Endothelial cell of umbilical vein (primary cell): ENCODE measurements around the gene RNF144B. TPM values are rescaled to one million over a fixed set of nuclear protein-coding genes. Genes with fewer than 3 reads are reported as not detected.

ENCODE experiments used
- BruUV-seq: library from RNA; stranded (reverse); fragments of 400-500 nt; replicated peaks from 2 replicates; lab custom pipeline; 2021; lab: Mats Ljungman, UMichigan
- CTCF ChIA-PET: fragments of 300-600, 350-600 bp; sonication (Branson Sonifier 250); formaldehyde crosslinking; loops from one replicate; lab custom pipeline; 2021; ENCODE audit warnings: antibody characterized with exemption, inconsistent platforms; lab: Charles Lee
- POLR2A ChIA-PET: fragments of 300-600, 350-600 bp; sonication (Branson Sonifier 250); formaldehyde crosslinking; loops from one replicate; lab custom pipeline; 2021; ENCODE audit warnings: antibody characterized with exemption, inconsistent platforms; lab: Charles Lee
- DNase-seq: peaks from one replicate; pipeline ENCODE4 v3.0.0-alpha.2; 2011; ENCODE audit warnings: low read depth, low spot score
- FAIRE-seq: peaks from 2 replicates; lab custom pipeline; 2011; peaks lifted over from hg19 to GRCh38; lab: Jason Lieb, UNC
- H2AFZ ChIP-seq: 2 replicates; pipeline ENCODE4 v1.6.0; 2012; ENCODE audit warnings: low read depth, low read length, control low read depth, inconsistent platforms
- H3K27ac ChIP-seq: 2 replicates; pipeline ENCODE4 v1.5.1; 2011; ENCODE audit warnings: low read depth, mild to moderate bottlenecking, control low read depth, low read length, moderate library complexity; ENCODE audit not compliant: insufficient read depth
- H3K27me3 ChIP-seq, 2 experiments: 2 replicates each; pipeline versions ENCODE4 v1.6.0 to v1.6.1; 2011; ENCODE audit warnings: low read length in 2 of 2, mixed read lengths in 1 of 2; ENCODE audit not compliant: control insufficient read depth in 2 of 2, insufficient read depth in 2 of 2
- H3K36me3 ChIP-seq, 2 experiments: 2 replicates in 1 of 2; 3 replicates in 1 of 2; pipeline ENCODE4 v1.5.1; 2011; ENCODE audit warnings: low read length in 2 of 2, mild to moderate bottlenecking in 1 of 2, moderate library complexity in 1 of 2; ENCODE audit not compliant: control insufficient read depth in 2 of 2, insufficient read depth in 2 of 2; ENCODE audit errors: extremely low read depth in 1 of 2
- H3K4me1 ChIP-seq: 3 replicates; pipeline ENCODE4 v1.5.1; 2011; ENCODE audit warnings: mild to moderate bottlenecking, low read length; ENCODE audit not compliant: control insufficient read depth, insufficient read depth; ENCODE audit errors: extremely low read depth
- H3K4me2 ChIP-seq: 2 replicates; pipeline ENCODE4 v1.6.1; 2011; ENCODE audit warnings: low read length, control low read depth, mixed read lengths; ENCODE audit not compliant: insufficient read depth
- H3K4me3 ChIP-seq, 3 experiments: fragments of 200-600 bp in 1 of 3; sonication (generic), shearing (Covaris generic) in 1 of 3; replicated peaks in 1 of 3; 2 replicates each; pipeline ENCODE4 v1.5.1; 2011 to 2016; ENCODE audit warnings: control low read depth in 3 of 3, low read length in 3 of 3, mild to moderate bottlenecking in 2 of 3, inconsistent platforms in 1 of 3, low read depth in 1 of 3, moderate library complexity in 1 of 3; ENCODE audit not compliant: insufficient read depth in 1 of 3
- H3K79me2 ChIP-seq: 2 replicates; pipeline ENCODE4 v1.6.0; 2012; ENCODE audit warnings: low read length, inconsistent platforms; ENCODE audit not compliant: control insufficient read depth, insufficient read depth
- H3K9ac ChIP-seq: replicated peaks from 2 replicates; pipeline ENCODE3; 2011; ENCODE audit warnings: low read length, control low read depth; ENCODE audit not compliant: insufficient read depth; ENCODE audit errors: extremely low read depth
- H3K9me1 ChIP-seq: replicated peaks from 3 replicates; pipeline ENCODE4 v1.6.0; 2011; ENCODE audit warnings: mild to moderate bottlenecking, low read length; ENCODE audit not compliant: control insufficient read depth, insufficient read depth; ENCODE audit errors: extremely low read depth
- H3K9me3 ChIP-seq: replicated peaks from 2 replicates; pipeline ENCODE4 v1.5.1; 2012; ENCODE audit warnings: low read length, inconsistent platforms; ENCODE audit not compliant: control insufficient read depth, insufficient read depth
- H4K20me1 ChIP-seq: replicated peaks from 2 replicates; pipeline ENCODE3; 2011; ENCODE audit warnings: mild to moderate bottlenecking, low read length; ENCODE audit not compliant: control insufficient read depth, insufficient read depth; ENCODE audit errors: extremely low read depth
- CTCF ChIP-seq, 2 donors: IDR thresholded peaks; 1 replicate in 1 of 2; 2 replicates in 1 of 2; pipeline ENCODE4 v1.5.1; 2011; ENCODE audit warnings: low read length in 2 of 2, mild to moderate bottlenecking in 2 of 2, moderate library complexity in 2 of 2, control low read depth in 1 of 2, inconsistent platforms in 1 of 2, low read depth in 1 of 2; ENCODE audit not compliant: insufficient read depth in 1 of 2; ENCODE audit errors: extremely low read depth in 1 of 2
- EZH2 ChIP-seq: IDR thresholded peaks from 2 replicates; pipeline ENCODE4 v1.6.1; 2012; ENCODE audit warnings: borderline replicate concordance, low read depth, mild to moderate bottlenecking, moderate library complexity, low read length, inconsistent platforms; ENCODE audit not compliant: severe bottlenecking
- GATA2 ChIP-seq: IDR thresholded peaks from 2 replicates; pipeline ENCODE4 v1.7.0; 2011; ENCODE audit warnings: low read depth, mild to moderate bottlenecking, moderate library complexity, mixed read lengths, low read length; ENCODE audit not compliant: insufficient read length, insufficient read depth
- JUN ChIP-seq: IDR thresholded peaks from 2 replicates; pipeline ENCODE4 v1.6.1; 2011; ENCODE audit warnings: borderline replicate concordance, low read depth; ENCODE audit not compliant: insufficient read length, insufficient read depth
- MAX ChIP-seq: IDR thresholded peaks from 2 replicates; pipeline ENCODE4 v1.6.1; 2011; ENCODE audit not compliant: insufficient read depth, insufficient read length
- MYC ChIP-seq: IDR thresholded peaks from one replicate; pipeline ENCODE4 v1.6.1; 2011; ENCODE audit warnings: mild to moderate bottlenecking, low read depth, low read length
- POLR2A ChIP-seq: IDR thresholded peaks from 2 replicates; pipeline ENCODE4 v1.6.1; 2012; ENCODE audit warnings: low read depth, mild to moderate bottlenecking, control low read depth, low read length
- POLR2AphosphoS5 ChIP-seq: IDR thresholded peaks from 2 replicates; pipeline ENCODE4 v1.6.1; 2012; ENCODE audit warnings: low read depth, mild to moderate bottlenecking, control low read depth, low read length, moderate library complexity; ENCODE audit not compliant: insufficient read depth
- dilution Hi-C: fragments of 300-500 bp; cut with MboI; formaldehyde crosslinking; loops from one replicate; pipeline ENCODE4 v1.15.0; 2019; ENCODE audit warnings: low sequenced_read_pairs; ENCODE audit not compliant: extremely low pct_ligation_motif_present
- intact Hi-C: fragments of 100-400 bp; cut with micrococcal nuclease; formaldehyde crosslinking; loops from one replicate; pipeline ENCODE4 v1.10.0; 2022
- polyA plus RNA-seq, 4 experiments: library from polyadenylated mRNA; depleted of rRNA in 3 of 4; stranded (reverse) in 3 of 4; unstranded in 1 of 4; fragments of >200 nt; gene quantifications; 2 replicates each; pipeline versions ENCODE4 v1.2.1 to v1.2.3, GENCODE V29; 2011 to 2012; ENCODE audit warnings: missing spikeins in 1 of 4
- total RNA-seq: library from RNA; stranded (reverse); gene quantifications from 2 replicates; pipeline ENCODE4 v1.2.3, GENCODE V29; 2021

The RNF144B gene
- total and polyA plus RNA-seq, 2 donors (not counting 3 experiments of a cell fraction or from before 2014, with no cell fraction given) = 18.1 to 97.3 TPM

- DNase-seq (peak; percentile 87), FAIRE-seq (peak; percentile 77)
- Histone ChIP-seq H3K36me3 (no peaks in the 10 kb centered on the region), H3K4me1 (peaks cover 31% of the 10 kb centered on the region), H3K4me3 (peak overlapping the region in 1 of 3 experiments; percentile 4), H3K79me2 (peaks cover 42% of the 10 kb centered on the region), H3K27ac (peak overlapping the region; percentile 79), H4K20me1 (no peaks in the 10 kb centered on the region), H3K27me3 (no peaks in the 10 kb centered on the region), H3K9ac (peak overlapping the region; percentile 86), H3K9me1 (no peaks in the 10 kb centered on the region), H2AFZ (peak overlapping the region; percentile 53), H3K9me3 (no peaks in the 10 kb centered on the region), H3K4me2 (peak overlapping the region; percentile 71)
- TSS peak; percentile 18 for BruUV-seq
- ChIA-PET POLR2A (interaction anchor here (1.1 to 2.0 kb wide), 7 partner anchors 9 to 64 kb away, joined by 3 to 12 read pairs (median 4); no protein-coding TSS in a partner anchor), CTCF (interaction anchor here (0.6 to 3.1 kb wide), 16 partner anchors 9 to 123 kb away, joined by 3 to 13 read pairs (median 4); no protein-coding TSS in a partner anchor)
- intact Hi-C loops (loop anchor here (2.0 to 10.0 kb wide), 4 partner anchors 44 to 232 kb away; partner anchors contain the start of genes DEK, KDM1B and TPMT), dilution Hi-C loops (no loop called here)
- TF ChIP-seq JUN (peak; percentile 36), CTCF (IDR thresholded peaks at IDR 0.05; ENCODE audit: extremely low read depth in 1 of 2, insufficient read depth in 1 of 2, low read depth in 1 of 2, low read length in 2 of 2) (no peak), MAX (no peak), GATA2 (peak; percentile 79), POLR2A (no peak), POLR2AphosphoS5 (peak; percentile 57), EZH2 (no peak), MYC (no peak)
Observed at GRCh38 chr6:18386298-18386976, 713 bp upstream of the RNF144B start.
